ENCODE data around the gene MAP2K3. TPM values are rescaled to one million over a fixed set of nuclear protein-coding genes. Genes with fewer than 3 reads are reported as not detected.

Gene MAP2K3
- polyA plus RNA-seq, 1 donor (not counting 4 experiments of a cell fraction or from before 2014, with no cell fraction given), result 22.4 TPM

DNA sequence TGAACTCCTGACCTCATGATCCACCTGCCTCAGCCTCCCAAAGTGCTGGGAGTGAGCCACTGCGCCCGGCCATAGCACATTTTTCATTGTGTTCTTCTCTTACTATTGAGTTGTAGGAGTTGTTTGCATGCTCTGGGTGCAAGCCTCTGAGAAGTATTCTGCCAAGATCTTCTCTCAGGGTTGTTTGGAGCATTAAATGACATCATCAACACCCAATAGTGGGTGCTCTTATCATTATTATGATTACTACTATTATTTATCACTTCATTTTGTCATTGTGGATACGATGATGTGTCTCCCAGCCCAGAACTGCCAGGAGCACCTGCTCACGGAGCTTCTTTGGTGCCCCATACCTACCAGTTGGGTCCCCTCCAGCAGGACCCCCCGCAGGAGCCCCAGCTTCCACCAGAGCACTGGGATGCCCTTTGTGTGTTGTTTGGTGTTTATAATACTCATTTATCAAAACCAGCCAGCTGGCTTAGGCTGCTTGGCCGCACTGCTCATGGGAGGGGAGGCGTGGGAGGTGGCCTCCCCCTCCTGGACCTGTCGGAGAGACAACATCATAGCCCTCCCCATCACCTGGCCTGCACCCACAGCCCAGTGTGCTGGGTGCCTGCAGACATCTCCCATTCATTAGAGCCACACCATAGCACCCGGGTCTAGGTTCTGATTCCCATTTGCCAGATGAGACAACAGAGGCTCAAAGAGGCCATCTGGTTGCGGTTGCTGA, 12.9 kb upstream of the MAP2K3 start:
- Histone ChIP-seq H3K36me3 (ENCODE audit: control insufficient read depth in 2 of 2, extremely low read depth in 1 of 2, insufficient read depth in 2 of 2, low read length in 2 of 2) (no peaks in the 10 kb centered on the region), H3K9ac (ENCODE audit: control insufficient read depth, extremely low read depth, insufficient read depth, low read length) (no peak overlapping the region), H3K4me3 (ENCODE audit: control insufficient read depth in 2 of 3, extremely low read depth in 1 of 3, insufficient read depth in 2 of 3, low read depth in 1 of 3, low read length in 3 of 3) (no peak overlapping the region), H3K27ac (ENCODE audit: control insufficient read depth, insufficient read depth, low read length) (no peak overlapping the region), H2AFZ (ENCODE audit: control insufficient read depth, low read length) (no peak overlapping the region), H3K27me3 (ENCODE audit: control insufficient read depth, extremely low read depth, insufficient read depth, low read length) (no peaks in the 10 kb centered on the region), H3K79me2 (ENCODE audit: control insufficient read depth, insufficient read depth, low read length) (no peaks in the 10 kb centered on the region), H3K9me3 (ENCODE audit: control insufficient read depth, low read depth, low read length) (no peaks in the 10 kb centered on the region), H4K20me1 (ENCODE audit: control insufficient read depth, extremely low read depth, insufficient read depth, low read length) (no peaks in the 10 kb centered on the region), H3K9me1 (ENCODE audit: control insufficient read depth, extremely low read depth, insufficient read depth, low read length) (no peaks in the 10 kb centered on the region), H3K4me1 (ENCODE audit: control insufficient read depth, extremely low read depth, insufficient read depth, low read length) (peaks cover 31% of the 10 kb centered on the region), H3K4me2 (ENCODE audit: control insufficient read depth, extremely low read depth, insufficient read depth, low read depth, low read length) (no peak overlapping the region)
- DNase-seq (ENCODE audit: low read depth, low spot score) (no peak), FAIRE-seq (no peak)
- TF ChIP-seq, protein P1, sequence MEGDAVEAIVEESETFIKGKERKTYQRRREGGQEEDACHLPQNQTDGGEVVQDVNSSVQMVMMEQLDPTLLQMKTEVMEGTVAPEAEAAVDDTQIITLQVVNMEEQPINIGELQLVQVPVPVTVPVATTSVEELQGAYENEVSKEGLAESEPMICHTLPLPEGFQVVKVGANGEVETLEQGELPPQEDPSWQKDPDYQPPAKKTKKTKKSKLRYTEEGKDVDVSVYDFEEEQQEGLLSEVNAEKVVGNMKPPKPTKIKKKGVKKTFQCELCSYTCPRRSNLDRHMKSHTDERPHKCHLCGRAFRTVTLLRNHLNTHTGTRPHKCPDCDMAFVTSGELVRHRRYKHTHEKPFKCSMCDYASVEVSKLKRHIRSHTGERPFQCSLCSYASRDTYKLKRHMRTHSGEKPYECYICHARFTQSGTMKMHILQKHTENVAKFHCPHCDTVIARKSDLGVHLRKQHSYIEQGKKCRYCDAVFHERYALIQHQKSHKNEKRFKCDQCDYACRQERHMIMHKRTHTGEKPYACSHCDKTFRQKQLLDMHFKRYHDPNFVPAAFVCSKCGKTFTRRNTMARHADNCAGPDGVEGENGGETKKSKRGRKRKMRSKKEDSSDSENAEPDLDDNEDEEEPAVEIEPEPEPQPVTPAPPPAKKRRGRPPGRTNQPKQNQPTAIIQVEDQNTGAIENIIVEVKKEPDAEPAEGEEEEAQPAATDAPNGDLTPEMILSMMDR (optimal IDR thresholded peaks at IDR 0.05 in 1 of 3, IDR thresholded peaks at IDR 0.05 in 1 of 3, conservative IDR thresholded peaks at IDR 0.05 in 1 of 3; ENCODE audit: extremely low read depth in 1 of 3, insufficient read depth in 2 of 3, low read length in 3 of 3), result no peak
- no peak for TF ChIP-seq EZH2 (IDR thresholded peaks at IDR 0.05; ENCODE audit: low read length)
- dilution Hi-C loops (cut with MboI; ENCODE audit: extremely low pct_ligation_motif_present, low sequenced_read_pairs), result no loop called here

GRCh38 chr17:21272250-21272649, 12.3 kb upstream of the MAP2K3 start:
- Histone ChIP-seq H3K9ac (ENCODE audit: control insufficient read depth, extremely low read depth, insufficient read depth, low read length) (no peak overlapping the region), H3K4me1 (ENCODE audit: control insufficient read depth, extremely low read depth, insufficient read depth, low read length) (peaks cover 31% of the 10 kb centered on the region), H3K4me2 (ENCODE audit: control insufficient read depth, extremely low read depth, insufficient read depth, low read depth, low read length) (no peak overlapping the region), H3K4me3 (ENCODE audit: control insufficient read depth in 2 of 3, extremely low read depth in 1 of 3, insufficient read depth in 2 of 3, low read depth in 1 of 3, low read length in 3 of 3) (no peak overlapping the region), H3K27ac (ENCODE audit: control insufficient read depth, insufficient read depth, low read length) (no peak overlapping the region), H2AFZ (ENCODE audit: control insufficient read depth, low read length) (no peak overlapping the region), H3K9me3 (ENCODE audit: control insufficient read depth, low read depth, low read length) (no peaks in the 10 kb centered on the region), H3K79me2 (ENCODE audit: control insufficient read depth, insufficient read depth, low read length) (no peaks in the 10 kb centered on the region), H3K9me1 (ENCODE audit: control insufficient read depth, extremely low read depth, insufficient read depth, low read length) (no peaks in the 10 kb centered on the region), H3K36me3 (ENCODE audit: control insufficient read depth in 2 of 2, extremely low read depth in 1 of 2, insufficient read depth in 2 of 2, low read length in 2 of 2) (no peaks in the 10 kb centered on the region), H4K20me1 (ENCODE audit: control insufficient read depth, extremely low read depth, insufficient read depth, low read length) (no peaks in the 10 kb centered on the region), H3K27me3 (ENCODE audit: control insufficient read depth, extremely low read depth, insufficient read depth, low read length) (no peaks in the 10 kb centered on the region)
- no peak for TF ChIP-seq EZH2 (IDR thresholded peaks at IDR 0.05; ENCODE audit: low read length)
- TF ChIP-seq, protein P1 (optimal IDR thresholded peaks at IDR 0.05 in 1 of 3, IDR thresholded peaks at IDR 0.05 in 1 of 3, conservative IDR thresholded peaks at IDR 0.05 in 1 of 3; ENCODE audit: extremely low read depth in 1 of 3, insufficient read depth in 2 of 3, low read length in 3 of 3), result no peak
- FAIRE-seq (no peak), DNase-seq (ENCODE audit: low read depth, low spot score) (no peak)
- dilution Hi-C loops (cut with MboI; ENCODE audit: extremely low pct_ligation_motif_present, low sequenced_read_pairs), result no loop called here
